HG02981 (cell line): ENCODE results near the gene THSD4.

ENCODE experiments used
- ATAC-seq: cut with Tn5 transposase; IDR thresholded peaks from one replicate; pipeline ENCODE4 v1.9.1; 2021; ENCODE audit warnings: mild to moderate bottlenecking, moderate library complexity; ENCODE audit not compliant: unreplicated experiment

Gene THSD4

DNA sequence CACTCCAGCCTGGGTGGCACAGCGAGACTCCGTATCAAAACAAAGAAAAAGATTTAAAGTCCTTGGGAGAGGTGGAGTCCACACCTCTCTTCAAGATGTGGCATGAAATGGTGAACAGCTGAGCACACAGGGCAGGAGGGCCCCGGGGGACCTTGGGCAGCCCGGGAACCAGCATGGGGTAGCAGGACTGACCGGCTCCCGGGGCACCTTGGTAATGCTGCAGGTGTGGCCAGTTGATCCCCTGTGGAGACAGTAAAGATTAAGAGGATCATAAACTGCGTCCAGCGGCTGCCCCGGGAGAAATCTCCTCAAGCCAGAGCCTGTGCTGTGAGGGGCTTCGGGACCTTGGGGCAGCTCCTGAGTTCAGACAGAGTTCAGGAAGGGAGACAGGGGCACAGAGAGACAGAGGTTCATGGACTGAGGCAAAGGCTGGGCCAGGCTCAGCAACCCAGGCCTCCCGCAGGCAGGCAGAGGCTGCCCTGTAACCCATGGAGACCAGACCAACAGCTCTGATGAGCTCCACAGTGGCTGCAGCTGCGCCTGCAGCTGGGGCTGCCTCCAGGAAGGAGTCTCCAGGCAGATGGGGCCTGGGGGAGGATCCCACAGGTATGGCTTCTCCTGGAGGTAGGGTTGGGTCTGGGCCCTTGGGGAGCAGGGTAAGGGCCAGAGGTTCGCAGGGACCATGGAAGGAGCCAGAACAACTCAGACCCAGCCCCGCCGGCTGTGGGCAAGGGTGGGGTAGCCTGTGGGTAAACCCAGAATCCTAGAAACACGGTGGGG lies 695.2 kb downstream of the THSD4 start, which contains the start of gene NR2E3:
NR2E3 (plus strand) TSS at position 299 of the 780 bp plus-strand sequence; CDS start at position 489, 190 bp downstream.
- ATAC-seq, result no peak

DNA sequence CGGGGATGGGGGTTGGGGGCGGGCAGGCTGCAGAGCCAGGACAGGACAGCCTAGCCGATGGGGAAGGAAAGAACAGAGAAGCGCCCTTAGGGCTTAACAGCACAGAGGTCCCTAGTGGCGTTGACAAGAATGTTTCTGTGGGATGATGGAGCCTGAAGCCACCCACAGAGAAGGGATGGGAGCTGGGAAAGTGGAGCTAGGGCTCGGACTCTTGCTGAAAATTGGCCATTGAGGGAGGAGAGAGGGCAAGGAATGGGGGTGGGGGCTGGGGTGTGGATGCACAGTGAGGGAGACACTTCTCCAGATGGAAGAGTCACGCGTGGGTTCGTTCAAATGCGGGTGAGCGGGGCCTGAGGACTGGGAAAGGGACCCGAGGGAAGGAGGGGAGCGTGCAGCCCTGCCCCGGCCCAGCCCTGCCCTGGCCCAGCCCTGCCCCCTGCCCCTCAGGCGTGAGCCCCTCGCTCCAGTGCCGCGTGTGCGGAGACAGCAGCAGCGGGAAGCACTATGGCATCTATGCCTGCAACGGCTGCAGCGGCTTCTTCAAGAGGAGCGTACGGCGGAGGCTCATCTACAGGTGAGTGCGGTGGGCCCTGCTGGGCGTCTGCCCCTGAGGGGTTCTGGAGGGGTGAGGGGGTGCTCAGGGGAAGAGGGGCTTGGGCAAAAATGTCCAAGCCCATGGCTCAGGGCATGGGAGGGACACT lies 695.9 kb downstream of the THSD4 start:
- ATAC-seq, result no peak

DNA sequence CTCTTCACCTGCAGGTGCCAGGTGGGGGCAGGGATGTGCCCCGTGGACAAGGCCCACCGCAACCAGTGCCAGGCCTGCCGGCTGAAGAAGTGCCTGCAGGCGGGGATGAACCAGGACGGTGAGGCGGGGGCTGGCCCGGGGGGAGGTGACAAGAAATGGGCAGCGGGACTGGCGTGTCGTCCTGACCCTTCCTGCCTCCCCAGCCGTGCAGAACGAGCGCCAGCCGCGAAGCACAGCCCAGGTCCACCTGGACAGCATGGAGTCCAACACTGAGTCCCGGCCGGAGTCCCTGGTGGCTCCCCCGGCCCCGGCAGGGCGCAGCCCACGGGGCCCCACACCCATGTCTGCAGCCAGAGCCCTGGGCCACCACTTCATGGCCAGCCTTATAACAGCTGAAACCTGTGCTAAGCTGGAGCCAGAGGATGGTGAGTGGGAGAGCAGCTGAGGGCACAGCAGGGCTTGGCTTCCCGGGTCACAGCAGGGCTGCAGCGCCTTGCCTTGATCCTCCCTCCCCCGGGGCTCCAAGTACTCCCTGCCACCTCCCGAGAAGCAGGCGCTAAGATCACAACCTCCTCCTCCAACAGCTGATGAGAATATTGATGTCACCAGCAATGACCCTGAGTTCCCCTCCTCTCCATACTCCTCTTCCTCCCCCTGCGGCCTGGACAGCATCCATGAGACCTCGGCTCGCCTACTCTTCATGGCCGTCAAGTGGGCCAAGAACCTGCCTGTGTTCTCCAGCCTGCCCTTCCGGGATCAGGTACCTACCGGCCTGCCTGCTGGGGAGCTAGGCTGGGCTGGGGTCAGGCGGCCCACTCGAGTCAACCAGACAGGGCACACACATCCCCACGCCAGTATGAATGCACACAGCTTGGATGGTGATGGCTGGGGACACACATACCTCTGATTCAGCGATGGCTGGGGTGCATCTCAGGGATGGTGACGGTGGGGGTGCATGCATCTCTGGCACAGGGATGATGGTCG lies 696.8 kb downstream of the THSD4 start:
- ATAC-seq, result no peak

DNA sequence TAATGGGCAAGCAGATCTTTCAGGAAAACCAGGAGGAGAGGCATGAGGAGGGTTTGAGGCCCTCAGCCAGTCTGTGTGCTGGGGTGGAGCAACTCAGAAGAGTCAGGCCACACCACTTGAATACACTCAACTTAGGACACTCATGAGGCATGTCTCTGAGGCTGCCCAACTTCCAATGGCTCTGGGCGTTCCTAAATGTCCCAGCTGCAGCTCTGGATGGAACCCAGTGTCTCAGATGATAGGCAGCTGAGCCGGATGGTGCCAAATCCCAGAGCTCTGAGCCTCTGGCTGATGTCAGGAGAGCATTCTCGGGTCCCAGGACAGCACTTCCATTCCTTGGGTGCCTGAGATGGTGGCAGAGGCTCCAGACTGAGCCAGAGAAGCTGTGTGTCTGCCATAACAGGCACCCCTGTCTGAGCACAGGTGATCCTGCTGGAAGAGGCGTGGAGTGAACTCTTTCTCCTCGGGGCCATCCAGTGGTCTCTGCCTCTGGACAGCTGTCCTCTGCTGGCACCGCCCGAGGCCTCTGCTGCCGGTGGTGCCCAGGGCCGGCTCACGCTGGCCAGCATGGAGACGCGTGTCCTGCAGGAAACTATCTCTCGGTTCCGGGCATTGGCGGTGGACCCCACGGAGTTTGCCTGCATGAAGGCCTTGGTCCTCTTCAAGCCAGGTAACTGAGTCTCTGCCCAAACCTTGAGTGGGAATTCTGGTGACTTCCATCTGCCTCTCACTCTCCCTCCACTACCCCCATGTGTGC lies 697.9 kb downstream of the THSD4 start:
- ATAC-seq, result no peak

DNA sequence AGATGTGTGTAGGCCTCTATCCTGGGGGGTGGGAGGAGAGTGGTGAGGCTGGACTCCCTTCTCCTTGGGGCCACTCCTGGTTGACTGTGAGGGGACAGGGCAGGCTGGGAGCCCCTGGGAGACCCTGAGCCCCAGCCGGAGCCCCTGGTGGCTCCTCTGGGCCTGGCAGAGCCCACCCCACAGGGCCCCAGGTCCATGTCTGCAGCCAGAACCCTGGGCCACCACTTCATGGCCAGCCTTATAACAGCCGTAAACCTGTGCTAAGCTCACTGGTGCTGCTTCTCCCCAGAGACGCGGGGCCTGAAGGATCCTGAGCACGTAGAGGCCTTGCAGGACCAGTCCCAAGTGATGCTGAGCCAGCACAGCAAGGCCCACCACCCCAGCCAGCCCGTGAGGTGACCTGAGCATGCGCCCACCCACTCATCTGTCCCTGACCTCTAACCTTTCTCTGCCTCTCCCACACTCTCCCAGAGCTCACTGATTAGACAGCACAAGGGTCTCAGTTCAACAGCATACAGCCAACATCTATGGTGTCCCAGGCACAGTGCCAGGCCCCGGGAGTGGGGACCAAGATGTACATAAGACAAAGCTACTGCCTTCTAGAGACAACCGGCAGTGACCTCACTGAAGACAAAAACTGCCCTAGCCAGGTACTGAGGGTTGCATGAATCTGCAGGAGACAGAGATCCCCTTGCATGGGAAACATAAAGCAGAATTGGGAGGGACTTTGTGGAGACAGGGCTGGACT lies 698.6 kb downstream of the THSD4 start:
- no peak for ATAC-seq

DNA sequence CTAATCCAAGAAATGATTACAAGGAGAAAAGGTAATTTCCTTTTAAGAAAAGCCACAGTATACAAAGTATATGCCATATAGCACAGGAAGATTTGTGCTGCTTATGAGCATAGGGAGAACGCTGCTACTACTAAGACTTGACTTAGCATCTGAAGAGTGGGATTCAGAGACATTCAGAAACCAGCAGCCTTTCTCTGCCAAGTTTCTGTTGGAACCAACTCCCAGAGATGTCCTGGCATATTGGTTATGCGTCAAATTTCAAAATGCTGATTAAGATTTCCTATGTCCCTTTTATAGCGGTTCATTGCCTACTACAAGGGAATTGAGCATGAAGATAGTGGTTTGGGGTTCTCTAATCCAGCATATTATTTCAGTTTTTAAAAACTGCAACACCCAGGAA lies 700.0 kb downstream of the THSD4 start:
- ATAC-seq, result no peak

DNA sequence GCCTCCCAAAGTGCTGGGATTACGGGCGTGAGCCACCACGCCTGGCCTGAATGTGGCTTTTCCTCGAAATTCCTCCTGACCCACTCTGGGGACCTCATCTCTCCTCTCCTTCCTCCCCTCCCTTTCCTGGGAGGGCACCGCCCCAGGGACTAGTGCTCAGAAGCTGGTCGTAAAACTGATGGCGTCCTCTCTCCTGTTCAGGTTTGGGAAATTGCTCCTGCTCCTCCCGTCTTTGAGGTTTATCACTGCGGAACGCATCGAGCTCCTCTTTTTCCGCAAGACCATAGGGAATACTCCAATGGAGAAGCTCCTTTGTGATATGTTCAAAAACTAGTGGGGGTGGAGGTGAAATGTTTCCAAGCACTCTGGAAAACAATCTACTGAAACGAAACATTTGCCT lies 702.1 kb downstream of the THSD4 start:
- no peak for ATAC-seq

DNA sequence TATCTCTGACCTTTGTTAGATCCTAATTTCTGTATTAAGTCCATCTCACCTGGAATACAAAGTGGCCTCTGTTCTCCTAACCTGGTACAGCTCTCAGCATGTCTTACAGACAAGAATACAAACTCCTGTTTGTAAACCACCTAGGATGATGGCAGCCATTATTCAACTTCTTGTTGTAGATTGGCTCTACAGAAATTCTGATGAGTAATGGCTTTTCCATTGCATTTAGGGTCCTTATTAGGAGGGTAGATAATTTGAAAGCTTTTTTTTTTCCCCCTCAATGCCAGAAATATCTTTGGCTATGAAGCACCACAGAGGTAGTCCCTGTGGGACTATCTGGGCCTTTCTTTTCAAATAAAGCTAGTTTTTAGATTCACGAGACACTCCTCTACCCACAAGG lies 704.9 kb downstream of the THSD4 start:
- no peak for ATAC-seq

DNA sequence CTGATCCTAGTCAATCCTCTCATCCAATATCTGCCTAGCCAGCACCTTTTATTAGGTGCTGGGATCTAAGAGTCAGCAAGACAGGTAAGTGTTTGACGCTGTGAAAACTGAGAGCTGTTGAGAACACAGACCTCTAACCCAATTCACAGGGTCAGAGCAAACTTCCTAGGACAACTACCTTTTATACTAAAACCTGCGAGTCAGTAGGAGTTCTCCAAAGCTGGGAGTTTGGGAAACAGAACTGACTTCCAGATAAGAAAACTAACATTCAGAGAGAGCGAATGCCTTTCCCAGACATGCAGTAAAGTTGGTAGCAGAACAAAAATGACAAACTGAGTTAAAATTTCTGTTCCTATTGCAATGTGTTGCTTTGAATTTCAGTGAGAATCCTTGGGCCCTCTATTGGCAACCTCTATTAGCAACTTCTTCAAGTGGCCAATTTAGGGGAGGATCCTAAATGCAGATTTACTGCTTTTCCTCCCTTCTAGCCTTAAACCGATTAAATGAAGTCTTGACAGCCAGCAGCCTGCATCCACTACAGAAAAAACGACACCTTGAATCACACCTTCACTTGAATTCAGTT lies 706.4 kb downstream of the THSD4 start:
- no peak for ATAC-seq

DNA sequence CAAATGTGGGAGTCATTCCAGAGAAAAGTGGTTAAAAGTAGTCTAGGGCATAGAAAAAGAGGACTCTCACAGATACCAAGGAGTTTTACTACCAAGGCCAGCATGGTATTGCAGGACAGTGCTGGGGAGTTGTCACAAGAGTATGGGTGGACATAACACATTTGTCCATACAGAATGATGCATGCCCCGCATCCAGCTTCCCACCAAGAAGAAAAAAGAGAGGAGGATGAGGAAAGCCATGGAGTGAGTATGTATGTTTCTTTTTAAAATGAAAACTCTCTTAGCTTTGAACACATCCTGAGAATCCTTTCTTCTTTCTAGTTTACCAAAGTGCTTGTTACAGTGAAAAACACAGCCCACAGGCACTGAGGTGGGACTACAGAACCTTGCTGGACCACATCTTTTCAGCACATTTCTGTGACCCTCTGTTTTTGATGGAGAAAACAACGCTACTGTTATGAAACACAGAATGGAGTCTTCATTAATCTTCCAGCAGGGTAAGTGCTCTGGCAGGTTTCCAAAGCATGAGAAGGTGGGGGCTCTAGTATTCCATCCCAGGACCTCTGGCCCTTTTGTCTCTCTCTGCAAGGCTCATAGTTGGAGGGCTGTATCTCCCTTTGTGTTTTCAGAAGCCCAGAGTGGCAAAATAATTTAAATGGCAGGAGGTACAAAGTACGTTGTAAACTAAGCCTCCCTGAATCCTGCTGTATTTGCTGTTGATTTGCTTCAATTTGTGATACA lies 707.8 kb downstream of the THSD4 start:
- ATAC-seq, result no peak

DNA sequence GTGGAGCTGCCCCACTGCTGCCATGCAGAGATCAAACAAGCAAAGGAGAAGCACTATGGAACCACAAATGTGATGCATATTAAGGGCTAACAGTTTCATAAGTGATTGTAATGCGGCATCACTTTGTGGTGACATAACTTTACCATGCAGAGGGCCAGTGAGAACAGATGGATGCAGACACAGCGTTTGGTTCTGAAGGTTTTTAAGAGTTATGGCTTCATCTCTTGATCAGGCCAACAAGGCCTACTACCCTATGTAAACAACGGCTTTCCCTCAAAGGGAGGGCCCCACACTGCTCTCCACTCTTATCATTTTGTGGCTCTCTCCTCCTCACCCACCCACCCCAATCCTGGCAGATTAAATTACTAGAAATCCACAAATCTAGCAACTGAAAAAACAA lies 708.5 kb downstream of the THSD4 start:
- ATAC-seq, result no peak

DNA sequence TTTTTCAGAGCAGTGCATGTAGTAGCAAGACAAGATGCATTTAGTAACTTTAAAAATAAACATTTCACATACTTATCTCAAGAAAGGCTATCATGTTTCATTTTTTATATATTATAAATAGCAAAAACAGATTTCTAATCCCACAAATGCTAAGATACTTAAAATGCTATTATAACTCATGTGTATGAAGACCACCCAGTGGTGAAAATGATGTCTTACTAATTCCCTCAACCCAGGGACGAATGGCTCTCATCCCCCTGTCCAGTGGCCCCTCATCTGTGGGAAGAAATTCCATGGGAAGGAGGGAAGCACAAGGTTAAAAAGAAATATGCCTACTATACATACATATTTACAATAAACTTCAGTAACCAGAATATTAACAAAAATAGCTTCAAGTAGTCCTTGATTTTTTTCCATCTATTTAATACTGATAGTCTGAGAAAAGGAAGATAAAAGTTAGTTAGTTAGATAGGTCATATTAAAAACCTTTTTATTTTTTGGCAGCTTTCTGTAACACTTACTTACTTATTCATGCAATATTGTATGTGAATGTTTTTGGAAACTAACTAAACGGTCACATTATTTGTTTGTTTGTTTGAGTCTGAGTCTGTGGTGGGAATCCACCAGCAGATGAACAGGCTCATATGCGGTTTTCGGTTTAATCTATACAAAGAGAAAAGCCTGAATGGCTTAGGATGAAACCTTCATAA lies 709.9 kb downstream of the THSD4 start:
- no peak for ATAC-seq

DNA sequence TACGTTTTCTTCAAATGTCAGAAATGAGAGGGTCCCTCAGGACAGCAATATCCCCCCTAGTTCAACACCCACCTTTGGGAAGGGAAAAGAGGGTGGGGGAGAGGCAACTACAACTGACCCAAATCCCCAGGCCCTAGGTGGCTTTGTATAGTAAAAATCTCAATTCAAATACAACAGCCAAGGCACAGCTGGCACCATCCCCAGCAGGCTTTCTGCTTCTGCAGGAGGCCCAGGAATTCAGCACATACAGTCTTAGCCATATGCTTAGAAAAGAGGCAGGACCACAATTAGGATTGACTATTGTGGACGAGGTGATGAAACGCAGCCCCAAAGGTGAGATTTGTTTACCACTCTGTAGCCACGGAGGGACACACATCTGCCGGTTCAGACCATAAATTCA lies 710.9 kb downstream of the THSD4 start:
- ATAC-seq, result no peak

DNA sequence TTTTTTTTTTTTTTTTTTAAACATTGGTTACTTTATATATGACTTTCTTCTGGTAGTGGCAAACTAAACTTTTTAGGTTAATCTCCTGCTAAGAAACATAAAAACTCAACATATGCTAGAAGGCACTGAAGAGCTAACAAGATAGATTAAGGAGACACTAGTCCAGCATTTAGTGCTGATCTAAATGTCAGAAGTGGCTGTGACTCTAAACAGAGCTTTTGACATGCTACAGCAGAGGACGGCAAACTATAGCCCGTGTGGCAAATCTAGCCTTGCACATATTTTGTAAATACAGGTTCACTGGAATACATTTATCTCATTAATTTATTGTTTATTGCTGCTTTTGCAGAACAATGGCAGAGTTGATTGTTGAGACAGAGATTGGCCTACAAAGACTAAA lies 715.7 kb downstream of the THSD4 start:
- no peak for ATAC-seq
